ENCODE data around the gene DAGLA.

DNA sequence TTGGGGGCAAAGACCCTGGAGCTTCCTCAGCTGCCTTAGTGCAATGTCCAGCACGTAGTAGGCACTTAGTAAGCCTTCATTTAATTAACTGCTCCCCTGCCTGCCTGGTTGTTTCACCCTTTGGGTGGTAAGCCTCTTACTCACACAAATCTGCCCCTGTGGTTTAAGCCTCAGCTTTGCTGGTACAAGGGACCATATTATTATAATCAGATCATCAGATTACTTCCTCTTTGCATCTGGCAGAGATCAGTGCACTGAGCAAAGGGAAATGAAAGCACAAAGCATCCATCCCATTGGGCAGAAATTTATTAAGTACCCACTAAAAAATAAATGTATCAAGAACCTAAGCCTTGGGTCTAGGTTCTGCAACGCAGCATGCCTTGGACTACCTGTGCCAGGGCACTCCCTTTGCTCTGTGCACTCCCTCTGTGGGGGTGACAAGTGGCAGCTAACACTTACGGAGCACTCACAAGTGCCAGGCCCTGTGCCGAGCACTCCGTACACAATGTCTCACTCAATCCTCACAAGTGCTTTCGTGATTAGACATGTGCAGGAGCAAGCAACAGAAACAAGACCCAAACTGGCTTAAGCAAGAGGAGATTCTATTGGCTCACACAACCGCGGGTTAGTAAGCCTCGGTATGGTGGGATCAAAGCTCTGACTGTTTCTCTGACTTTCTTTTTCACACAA, 34.9 kb upstream of the DAGLA start:
- TF ChIP-seq, protein P1, sequence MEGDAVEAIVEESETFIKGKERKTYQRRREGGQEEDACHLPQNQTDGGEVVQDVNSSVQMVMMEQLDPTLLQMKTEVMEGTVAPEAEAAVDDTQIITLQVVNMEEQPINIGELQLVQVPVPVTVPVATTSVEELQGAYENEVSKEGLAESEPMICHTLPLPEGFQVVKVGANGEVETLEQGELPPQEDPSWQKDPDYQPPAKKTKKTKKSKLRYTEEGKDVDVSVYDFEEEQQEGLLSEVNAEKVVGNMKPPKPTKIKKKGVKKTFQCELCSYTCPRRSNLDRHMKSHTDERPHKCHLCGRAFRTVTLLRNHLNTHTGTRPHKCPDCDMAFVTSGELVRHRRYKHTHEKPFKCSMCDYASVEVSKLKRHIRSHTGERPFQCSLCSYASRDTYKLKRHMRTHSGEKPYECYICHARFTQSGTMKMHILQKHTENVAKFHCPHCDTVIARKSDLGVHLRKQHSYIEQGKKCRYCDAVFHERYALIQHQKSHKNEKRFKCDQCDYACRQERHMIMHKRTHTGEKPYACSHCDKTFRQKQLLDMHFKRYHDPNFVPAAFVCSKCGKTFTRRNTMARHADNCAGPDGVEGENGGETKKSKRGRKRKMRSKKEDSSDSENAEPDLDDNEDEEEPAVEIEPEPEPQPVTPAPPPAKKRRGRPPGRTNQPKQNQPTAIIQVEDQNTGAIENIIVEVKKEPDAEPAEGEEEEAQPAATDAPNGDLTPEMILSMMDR (IDR thresholded peaks at IDR 0.05): no peak
- TF ChIP-seq POLR2A (IDR thresholded peaks at IDR 0.05): no peak

Data from tibial nerve (tissue), 3 donors.